Fibroblast of skin of left quadriceps (primary cell): ENCODE measurements around the gene ZNF683.
"Not testable (repeated sequence)": the region's sequence is repeated elsewhere in the genome, so short reads cannot be mapped to it uniquely, and the experiment has no call there.

Source experiments
- DNase-seq, 2 experiments: peaks; one replicate each; pipeline ENCODE4 v3.0.0-alpha.2; 2013; ENCODE audit warnings: low read depth in 2 of 2

ZNF683 gene

DNA sequence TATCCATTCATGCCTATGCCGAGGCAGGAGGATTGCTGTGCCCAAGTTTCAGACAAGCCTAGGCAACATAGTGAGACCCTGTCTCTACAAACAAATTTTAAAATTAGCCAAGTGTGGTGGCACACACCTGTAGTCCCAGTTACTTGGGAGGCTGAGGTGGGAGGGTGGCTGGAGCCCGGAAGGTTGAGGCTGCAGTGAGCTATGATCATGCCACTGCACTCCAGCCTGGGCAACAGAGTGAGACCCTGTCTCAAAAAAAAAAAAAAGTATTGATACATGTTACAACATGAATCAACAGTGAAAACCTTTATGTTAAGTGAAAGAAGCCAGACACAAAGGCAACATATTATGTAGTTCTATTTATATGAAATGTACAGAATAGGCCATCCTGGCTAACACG lies 12.5 kb upstream of the ZNF683 start:
- not testable (repeated sequence) for DNase-seq

DNA sequence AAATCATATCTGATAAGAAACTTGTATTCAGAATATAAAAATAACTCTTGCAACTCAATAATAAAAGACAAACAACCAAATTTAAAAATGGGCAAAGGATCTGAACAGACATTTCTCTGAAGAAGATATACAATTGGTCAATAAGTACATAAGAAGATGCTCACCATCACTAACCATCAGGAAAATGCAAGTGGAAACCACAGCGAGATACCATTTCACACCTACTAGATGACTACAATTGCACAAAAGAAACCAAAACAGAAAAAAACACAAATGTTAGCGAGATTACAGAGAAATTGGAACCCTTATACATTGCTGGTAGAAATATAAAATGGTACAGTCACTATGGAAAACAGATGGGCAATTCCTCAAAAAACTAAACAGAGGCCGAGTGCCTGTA lies 11.5 kb upstream of the ZNF683 start:
- no peak for DNase-seq

DNA sequence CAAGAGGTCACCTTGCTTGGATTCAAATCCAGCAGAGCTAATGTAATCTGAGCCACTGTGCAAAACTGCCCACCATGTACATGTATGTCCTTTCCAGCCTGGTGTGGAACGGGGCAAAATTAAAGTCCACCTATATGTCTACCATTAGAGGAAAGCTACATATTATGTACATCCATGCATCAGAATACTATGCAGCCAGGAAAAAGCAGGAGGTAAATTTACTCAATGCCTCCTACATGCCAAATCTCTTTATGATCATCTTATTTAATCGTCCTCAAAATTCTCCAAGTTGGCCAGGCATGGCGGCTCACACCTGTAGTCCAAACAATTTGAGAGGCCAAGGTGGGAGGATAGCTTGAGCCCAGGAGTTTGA lies 6.3 kb upstream of the ZNF683 start:
- no peak for DNase-seq

DNA sequence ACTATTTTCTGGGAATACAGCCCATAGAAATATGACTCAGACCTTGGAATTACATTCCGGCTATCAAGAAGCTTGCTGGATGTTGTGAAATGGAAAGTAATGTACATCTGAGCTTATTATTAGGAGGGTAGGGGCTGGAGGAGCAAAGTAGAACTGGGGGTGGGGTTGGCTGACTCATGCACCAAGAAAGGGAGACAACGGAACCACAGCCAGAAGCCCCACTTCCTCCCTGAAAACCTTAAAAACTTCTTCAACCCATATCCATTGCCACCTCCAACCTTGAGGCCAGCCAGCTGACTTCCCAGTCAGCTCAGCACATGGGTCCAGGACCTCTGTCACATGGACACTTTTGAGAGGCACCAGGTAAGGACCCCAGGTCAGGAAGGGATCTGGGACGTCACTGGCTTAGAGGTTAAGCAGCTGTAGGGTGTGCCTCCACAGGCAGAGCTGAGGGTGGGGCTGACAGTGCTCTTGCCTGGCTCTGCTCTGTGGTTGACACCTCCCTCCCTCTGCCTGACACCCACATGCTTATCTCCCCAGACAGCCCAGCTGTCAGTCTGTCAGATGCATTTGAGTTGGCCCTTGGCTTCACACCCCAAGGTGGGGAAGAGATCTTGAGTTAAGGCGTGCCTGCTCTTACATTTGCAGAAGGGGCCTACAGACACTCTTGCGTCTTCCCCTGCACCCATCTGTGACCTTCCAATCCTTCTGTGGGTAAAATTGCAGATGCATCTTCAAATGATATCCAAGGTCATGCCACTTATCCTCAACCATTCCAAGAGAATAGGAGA lies 5.7 kb upstream of the ZNF683 start:
- DNase-seq: peak; percentile 98

DNA sequence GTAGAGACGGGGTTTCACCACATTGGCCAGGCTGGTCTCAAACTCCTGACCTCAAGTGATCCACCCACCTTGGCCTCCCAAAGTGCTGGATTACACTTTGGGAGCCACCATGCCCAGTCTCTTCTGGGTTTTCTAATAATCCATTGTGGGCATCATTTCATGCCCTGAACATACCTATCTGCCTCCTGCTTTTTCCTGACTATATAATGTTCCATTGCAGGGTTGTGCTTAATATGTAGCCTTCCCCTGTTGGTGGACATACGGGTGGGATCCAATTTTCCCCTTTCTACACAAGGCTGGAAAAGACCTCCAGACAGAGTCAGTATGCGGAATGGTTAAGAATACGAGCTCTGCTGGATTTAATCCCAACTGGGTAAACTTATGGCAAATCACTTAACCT lies 3.5 kb upstream of the ZNF683 start:
- DNase-seq: no peak

DNA sequence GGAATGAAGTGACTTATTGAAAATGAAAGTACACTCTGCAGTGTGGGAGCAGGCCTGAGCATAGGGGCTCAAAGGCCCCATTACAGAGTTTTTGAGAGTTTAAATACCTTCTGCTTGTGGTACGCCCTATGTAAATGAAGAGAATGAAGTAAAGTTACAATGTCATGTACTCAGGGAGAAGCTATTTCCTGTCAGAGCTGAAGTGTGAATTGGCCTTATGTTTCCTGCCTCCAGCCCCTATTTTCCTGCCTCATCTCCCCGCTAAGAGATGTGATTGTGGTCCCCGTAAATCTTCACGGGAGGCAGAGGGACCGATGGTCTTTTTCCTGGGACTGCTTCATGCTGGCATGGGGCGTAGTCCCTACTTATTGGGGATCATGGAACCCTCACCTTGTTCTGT lies 2.5 kb upstream of the ZNF683 start:
- DNase-seq: no peak

DNA sequence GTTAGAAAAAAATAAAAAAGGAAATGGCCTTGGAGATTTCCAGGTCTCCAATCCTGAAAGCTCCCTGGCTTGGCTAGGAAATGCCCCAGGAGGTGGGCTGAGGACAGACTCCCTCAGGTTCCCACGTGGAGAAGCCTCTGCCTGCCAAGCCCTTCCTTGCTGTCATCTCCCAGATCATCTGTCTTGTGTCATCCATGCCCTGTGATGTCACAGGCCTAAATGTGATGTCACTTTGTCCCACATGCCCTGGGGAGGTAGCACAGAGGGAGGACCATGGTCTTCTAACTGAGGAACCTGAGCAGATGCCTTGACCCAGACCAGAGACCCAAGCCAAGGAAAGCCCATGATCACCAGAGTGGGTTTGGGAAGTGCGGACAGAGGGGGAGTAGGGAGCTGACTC lies 1.8 kb upstream of the ZNF683 start:
- DNase-seq: not testable (repeated sequence)

DNA sequence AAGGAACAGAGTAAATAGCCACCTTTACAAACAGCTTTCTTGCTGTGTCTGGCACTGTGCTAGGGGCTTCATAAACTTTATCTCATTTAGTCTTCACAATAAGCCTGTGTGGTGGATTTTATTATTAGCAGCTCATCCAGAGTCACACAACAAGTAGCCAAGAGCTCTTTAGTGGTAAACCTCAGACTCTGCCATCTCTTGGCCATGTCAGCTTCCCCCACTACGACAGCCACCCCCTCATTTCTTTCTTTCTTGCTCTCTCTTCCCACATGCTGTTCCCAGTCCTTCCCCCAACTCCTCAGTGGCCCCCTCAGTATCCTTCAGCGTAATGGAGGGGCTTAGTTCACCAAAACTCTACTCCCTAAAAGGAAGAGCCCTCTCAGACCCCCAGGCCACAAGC lies 1.2 kb upstream of the ZNF683 start:
- no peak for DNase-seq

DNA sequence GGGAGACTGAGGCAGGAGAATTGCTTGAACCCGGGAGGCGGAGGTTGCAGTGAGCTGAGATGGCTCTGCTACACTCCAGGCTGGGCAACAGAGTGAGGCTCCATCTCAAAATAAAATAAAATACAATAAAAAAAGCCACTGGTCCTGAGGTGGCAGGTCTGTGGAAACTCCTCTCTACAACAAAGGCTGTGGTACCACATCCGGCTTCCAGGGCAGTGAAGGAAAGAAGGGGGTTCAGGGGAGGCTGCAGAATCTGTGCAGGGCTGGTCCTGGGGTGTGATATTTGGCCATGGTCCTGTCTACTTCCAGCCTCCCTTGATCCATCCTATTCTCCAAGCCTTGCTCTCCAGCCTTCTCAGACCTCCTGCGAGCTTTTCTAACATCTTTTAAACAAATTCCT lies 731 bp upstream of the ZNF683 start:
- DNase-seq: no peak

DNA sequence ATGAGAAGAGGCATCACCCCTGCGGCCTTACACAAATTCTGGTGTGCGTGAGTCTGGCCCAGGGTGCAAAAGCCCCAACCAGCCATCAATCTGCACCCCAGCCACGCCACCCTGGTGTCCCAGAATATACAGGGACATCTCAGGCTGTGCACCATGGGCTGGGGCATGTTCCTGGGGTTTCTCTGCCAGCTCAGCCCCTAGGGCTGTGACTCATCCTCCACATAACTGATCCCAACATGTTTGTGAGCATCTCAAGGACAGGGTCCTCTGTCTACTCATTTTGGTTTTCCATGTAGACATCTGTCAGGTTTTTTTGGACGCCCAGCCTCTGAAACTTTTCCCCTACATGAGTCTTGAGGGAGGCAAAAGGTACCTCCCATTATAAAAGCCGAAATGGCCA lies 511 bp downstream of the ZNF683 start:
- no peak for DNase-seq

DNA sequence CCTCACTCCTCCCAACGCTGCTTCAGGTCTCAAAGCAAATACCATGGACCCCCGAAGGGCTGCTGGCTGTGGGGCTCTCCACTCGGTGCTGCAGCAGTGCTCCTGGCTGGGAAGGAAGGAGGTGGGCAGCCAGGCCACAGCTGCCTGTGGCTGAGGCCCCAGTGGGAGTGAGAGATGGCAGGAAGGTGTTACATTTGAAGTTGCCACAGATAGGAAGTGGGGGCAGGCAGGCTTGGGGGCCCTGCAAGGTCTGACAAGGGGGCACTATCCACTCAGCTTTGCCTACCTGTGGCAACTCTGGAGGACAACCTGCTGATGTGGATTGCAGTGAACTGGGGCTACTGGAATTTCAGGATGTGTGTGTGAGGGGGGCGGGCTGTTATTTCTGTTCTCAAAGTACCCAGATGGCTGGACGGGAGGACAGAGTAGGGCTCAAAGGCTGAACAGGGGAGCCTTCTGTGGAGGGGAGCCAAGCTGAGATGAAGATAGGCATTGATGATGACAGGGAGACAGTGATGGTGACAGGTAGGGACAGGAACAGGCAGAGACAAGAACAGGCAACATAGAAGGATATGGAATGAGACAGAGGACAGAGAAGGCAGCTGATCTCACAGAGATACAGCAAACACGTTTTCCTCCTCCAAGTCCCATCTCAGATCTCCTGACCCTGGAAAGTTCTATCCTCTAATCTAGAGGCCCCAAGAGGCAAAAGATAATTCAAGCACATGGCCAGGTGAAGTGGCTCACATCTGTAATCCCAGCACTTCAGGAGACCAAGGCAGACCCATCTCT lies 1.8 kb downstream of the ZNF683 start:
- no peak for DNase-seq

DNA sequence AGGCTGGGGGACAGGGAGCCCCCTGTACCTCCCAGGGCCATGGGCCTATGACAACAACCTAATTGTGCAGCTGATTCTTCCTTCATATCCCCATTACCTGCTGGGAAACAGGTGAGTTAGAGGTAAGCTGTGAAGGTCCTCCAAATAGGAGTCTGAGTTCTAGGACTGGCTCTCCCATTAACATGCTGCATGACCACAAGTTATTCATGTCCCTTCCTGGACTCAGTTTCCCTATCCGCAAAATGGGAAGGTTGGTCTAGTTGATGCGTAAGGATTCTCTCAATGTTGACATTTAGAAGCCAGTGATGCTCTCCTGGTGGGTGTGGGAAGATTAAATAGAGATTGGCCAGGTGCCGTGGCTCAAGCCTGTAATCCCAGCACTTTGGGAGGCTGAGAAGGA lies 4.1 kb downstream of the ZNF683 start:
- DNase-seq: no peak

DNA sequence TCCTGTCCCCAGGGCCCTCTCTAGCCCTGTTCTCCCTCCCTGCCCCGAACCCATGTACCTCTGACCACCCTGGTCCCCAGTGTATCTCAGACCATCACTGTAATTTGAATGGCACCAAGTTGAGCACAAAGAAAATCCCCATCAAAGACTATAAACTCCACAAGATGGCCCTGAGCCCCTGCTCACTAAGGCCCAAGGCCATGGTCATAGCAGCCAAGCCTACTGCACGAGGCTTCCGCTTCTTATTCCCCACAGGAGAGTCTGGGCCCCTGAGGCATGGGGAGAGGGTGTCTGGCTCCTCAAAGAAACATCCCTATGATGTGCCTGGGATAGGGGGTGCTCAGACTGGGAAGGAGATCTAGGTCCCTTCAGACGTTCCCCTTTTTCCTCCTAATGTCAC lies 4.5 kb downstream of the ZNF683 start:
- no peak for DNase-seq

DNA sequence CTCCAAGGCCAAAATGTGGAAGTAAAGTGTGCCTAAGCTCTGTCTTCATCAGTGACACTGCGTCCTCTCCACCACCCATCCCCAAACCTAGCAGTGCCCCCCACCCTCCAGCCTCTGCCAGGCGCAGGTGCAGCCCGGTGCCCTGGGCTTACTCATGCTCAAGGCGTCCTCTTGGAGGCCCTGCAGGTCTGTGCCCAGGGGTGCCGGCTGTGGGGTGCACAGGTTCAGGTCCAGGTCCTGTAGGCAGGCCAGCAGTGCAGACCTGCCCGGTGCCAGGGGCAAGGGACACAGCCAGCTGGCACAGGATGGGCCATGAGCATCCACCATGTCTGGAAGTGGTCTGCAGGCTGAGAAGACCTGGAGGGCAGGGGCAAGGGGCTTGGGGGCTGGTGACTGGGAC lies 5.1 kb downstream of the ZNF683 start:
- DNase-seq: no peak

DNA sequence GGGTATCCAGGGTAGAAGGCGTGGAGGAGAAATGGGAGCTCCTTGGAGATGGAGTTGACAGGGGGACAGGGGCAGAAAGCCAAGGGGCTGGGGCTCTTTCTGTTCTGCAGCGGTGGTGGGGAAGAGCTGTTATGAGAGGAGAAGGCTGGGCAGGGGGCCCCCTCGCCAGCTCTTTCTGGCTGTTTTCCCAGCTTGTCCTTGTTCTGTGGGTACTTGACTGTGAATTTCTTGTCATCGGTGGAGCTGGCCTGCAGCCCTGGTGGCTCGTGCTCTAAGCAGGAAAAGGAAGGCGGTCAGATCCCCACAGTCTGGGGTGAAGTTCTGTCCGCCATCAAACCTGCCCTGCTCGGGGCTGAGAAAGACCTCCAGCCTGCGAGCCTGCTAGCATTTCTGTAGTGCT lies 7.6 kb downstream of the ZNF683 start:
- no peak for DNase-seq

DNA sequence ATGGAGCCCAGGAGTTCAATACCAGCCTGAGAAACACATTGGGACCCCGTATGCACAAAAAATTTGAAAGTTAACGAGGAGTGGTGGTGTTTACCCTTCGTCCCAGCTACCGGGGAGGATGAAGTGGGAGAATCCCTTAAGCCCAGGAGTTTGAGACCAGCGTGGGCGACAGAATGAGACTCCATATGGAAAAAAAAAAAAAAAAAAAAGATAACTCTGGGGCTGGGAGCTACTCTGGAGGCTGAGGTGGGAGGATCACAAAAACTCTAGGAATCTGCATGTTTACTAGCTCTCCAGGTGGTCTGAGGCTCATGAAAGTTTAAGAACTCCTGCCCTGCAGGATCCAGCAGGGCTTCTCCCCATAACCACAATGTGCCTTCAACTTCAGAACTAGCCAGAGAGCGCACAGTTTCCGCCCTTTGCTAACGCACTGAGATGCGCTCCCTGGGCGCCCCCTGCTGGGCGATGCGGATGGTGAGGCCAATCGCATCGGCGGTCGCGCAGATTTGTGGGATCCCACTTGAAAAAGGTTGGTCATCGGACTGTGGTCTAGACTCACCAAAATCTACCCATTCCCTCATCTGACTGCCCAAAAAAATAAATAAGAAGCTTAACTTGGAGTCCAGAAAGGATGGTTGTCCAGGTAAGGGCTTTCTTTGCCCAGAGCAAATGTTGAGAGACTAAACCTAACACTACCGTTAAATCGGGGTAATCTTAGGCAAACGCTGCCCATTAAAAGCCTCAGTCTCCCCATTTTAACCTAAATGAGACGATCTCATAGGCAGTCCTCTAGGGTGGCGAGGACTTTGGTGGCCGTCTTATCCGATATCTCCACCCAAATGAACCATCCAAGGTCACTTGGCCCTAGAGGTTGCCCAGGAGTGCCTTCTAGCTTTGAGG lies 8.8 kb downstream of the ZNF683 start:
- DNase-seq: peak; percentile 32 to 34

DNA sequence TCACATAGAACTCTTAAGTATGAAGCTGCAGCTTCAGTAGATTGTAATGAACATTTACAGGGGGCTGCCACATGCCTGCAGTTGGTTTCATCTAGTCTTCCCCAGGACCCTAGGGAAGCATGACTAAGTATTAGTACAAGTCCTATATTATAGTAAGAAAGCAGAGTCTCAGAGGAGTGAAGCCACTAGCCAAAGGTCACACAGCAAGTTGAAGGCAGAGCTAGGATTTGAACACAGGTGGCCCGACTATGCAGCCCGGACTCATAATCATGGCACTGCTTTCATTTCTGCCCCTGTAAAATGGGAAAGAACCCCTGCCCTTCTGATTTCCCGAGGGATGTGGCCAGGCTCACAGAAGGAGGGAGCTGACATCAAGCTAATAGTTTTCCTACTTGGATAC lies 10.2 kb downstream of the ZNF683 start:
- DNase-seq: no peak

DNA sequence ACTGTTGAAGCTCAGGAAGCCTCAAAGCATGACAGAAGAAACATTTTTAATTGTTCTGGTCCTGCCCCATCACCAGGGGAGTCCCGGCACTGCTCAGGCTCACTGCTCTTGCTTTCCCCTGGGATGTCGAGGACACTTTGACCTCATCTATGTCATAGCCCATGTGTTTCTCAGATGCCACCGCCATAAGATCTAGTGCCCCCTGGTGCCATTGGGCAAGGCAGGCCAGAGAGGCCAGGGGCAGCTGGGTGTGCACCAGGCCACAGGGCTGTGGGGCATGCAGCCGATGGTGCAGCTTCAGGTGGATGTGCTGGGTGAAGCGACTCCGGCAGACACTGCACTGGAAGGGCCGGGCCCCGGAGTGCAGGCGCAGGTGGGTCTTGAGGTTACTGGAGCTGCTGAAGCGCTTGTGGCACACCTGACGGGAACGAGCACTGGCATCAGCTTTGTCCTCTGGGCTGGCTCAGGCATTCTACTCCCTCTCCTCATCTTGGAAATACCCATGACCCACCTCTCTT lies 10.9 kb downstream of the ZNF683 start:
- DNase-seq: no peak

DNA sequence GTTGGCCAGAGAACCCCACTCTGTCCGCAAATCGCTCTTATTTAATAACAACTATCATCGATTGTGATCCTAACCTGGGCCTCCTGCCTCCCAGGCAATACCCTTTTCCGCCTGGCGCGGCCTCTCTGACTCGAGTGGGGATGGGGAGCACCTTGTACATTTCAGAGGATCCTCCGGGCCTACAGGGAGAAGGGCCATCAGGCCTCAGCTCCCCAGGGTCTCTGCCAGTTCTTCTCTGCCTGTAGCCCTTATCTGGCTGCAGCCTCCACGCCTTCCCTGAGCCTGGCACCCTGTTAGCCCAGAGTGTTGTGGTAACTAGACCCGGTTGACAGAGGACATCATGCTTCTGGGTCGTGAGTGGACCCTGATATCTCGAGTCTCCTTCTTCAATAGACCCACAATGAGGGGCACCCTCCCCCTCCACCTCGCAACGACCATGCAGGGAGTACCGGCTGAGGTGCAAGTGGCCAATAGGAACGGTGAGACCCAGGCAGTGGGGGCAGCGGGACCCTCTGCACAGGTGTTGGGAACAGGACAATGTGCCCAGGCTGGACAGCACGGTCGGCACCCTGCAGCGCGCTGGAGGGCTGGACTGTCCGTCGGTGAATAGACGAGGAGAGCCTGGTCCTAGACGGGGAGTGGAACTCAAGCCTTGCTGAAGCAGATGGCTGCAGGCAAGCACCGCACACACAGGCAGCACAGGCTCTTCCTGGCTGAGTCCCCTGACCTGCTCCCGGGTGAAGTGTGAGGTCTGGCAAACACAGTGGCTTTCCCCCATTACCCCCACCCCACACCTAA lies 11.5 kb downstream of the ZNF683 start:
- DNase-seq: no peak

DNA sequence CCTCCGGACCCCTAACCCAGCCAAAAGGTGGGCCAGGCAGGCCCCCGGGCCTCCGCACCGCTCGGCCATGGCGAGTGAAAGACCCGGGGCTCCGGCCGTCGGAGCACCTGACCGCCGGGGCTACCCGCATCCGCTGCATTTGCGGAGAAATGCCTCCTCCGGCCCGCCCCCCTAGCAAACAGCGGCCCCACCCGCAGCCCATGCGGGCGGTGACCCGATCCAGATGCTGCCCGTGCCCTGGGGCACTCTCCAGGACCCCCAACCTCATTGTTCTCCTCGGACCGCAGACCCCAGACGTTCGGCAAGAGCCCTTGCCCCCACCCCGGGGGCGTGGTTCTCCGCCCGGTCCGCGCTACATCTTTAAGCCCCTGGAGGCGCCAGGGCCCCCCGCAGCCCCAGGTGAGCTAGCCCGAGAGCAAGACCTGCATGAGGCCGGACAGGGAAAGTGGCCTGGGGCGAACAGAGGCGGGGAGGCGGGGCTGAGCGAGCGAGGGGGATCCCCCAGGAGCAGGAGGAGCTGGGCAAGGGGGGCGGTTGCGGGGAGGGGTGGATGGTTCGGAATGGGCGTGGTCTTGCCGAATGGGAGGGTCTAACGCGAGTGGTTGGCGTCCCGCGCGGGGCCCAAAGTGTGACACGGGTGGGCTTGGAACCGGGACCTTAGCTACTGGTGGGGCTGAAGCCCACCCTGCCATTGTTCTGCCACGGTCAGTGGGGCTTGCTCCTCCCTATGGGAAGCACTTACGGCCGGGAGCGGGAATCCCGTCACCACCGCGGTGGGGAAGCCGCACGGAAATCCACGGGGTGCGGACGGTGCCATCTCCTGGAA lies 12.4 kb downstream of the ZNF683 start:
- no peak for DNase-seq
